ENCODE results near the gene SYT9.

Gene SYT9

DNA sequence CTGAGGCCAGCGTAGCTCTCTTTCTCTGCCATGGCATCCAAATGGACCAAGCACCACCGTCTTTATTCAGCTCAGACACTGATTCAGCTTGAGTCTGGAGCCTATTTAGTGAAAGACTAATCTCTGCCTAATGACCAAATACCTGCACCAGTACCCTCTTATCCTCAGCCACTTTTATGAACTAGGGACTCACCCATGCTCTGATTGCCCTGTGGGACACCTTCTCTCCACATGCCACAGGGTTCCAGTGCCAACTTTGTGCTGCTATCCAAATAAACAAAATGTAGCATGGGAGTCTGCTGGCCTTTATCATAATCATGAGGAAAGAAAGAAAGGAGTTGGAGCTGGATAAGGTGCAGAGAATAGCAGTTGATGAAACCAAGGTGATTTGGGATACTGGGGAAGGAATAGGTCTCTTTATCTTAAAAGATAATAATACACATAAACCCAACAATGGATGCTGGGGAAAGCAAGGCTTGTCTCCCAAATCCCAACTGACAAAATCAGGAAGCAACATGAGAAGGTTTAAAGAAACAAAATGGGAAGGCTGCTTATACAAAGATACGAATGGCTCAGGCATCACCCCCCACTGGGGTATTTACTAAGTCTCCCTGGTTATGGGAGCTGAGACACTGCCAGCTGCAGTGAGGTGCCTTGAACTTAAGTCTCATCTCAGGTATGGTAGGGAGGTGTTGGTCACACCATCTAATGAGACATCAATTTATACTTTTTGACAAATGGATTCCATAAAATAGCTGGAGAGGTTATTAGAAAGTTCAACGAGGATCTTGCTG is 63.3 kb downstream of the SYT9 start:
- no peak for DNase-seq (ENCODE audit: low read depth)
- H3K4me3 ChIP-seq (ENCODE audit: low read depth, low read length): no peak overlapping the region
- TF ChIP-seq CTCF (IDR thresholded peaks at IDR 0.05; ENCODE audit: low read depth, low read length): no peak
- TF ChIP-seq MYC (IDR thresholded peaks at IDR 0.05; ENCODE audit: low read depth, low read length): no peak
- no peak for TF ChIP-seq MAX (IDR thresholded peaks at IDR 0.05; ENCODE audit: low read depth, low read length)
- TF ChIP-seq POLR2A (IDR thresholded peaks at IDR 0.05; ENCODE audit: extremely low read depth, insufficient read length): no peak

GRCh38 chr11:7319501-7319900 is 67.8 kb downstream of the SYT9 start:
- no peak for DNase-seq (ENCODE audit: low read depth)
- H3K4me3 ChIP-seq (ENCODE audit: low read depth, low read length): no peak overlapping the region
- TF ChIP-seq CTCF (IDR thresholded peaks at IDR 0.05; ENCODE audit: low read depth, low read length) (no peak), POLR2A (IDR thresholded peaks at IDR 0.05; ENCODE audit: extremely low read depth, insufficient read length) (no peak), MYC (IDR thresholded peaks at IDR 0.05; ENCODE audit: low read depth, low read length) (no peak), MAX (IDR thresholded peaks at IDR 0.05; ENCODE audit: low read depth, low read length) (no peak)

GRCh38 chr11:7320306-7320705 is 68.6 kb downstream of the SYT9 start:
- no peak overlapping the region for H3K4me3 ChIP-seq (ENCODE audit: low read depth, low read length)
- DNase-seq (ENCODE audit: low read depth): no peak
- TF ChIP-seq CTCF (IDR thresholded peaks at IDR 0.05; ENCODE audit: low read depth, low read length) (no peak), POLR2A (IDR thresholded peaks at IDR 0.05; ENCODE audit: extremely low read depth, insufficient read length) (no peak), MAX (IDR thresholded peaks at IDR 0.05; ENCODE audit: low read depth, low read length) (no peak), MYC (IDR thresholded peaks at IDR 0.05; ENCODE audit: low read depth, low read length) (no peak)

- TF ChIP-seq POLR2A (IDR thresholded peaks at IDR 0.05; ENCODE audit: extremely low read depth, insufficient read length) (no peak), MYC (IDR thresholded peaks at IDR 0.05; ENCODE audit: low read depth, low read length) (no peak), MAX (IDR thresholded peaks at IDR 0.05; ENCODE audit: low read depth, low read length) (no peak), CTCF (IDR thresholded peaks at IDR 0.05; ENCODE audit: low read depth, low read length) (no peak)
- no peak for DNase-seq (ENCODE audit: low read depth)
- H3K4me3 ChIP-seq (ENCODE audit: low read depth, low read length): no peak overlapping the region
Measured at GRCh38 chr11:7321473-7322450, 70.1 kb downstream of the SYT9 start.

DNA sequence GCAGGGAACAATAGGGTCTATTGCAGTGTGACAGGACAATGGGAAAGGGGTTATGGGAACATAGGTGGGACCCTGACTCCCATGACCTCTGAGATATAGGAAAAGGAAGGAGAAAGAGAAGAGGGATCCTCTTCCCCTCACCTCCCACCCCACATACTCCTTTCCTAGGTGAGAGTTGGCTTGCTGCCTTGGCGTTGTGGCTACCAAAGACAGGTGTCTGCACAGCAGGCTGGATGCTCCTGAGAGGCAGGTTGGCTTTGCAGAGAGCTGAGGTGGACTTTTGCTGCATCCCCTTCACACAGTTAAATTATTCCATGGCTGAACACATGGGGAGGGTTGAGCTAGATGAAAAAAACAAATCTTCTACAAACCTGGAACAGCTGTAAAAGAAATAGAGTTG is 80.7 kb downstream of the SYT9 start:
- TF ChIP-seq POLR2A (IDR thresholded peaks at IDR 0.05; ENCODE audit: extremely low read depth, insufficient read length) (no peak), MYC (IDR thresholded peaks at IDR 0.05; ENCODE audit: low read depth, low read length) (no peak), CTCF (IDR thresholded peaks at IDR 0.05; ENCODE audit: low read depth, low read length) (no peak), MAX (IDR thresholded peaks at IDR 0.05; ENCODE audit: low read depth, low read length) (no peak)
- no peak overlapping the region for H3K4me3 ChIP-seq (ENCODE audit: low read depth, low read length)
- DNase-seq (ENCODE audit: low read depth): no peak
